GM19351 (cell line): ENCODE data around the gene AEBP2.
"Not testable (repeated sequence)": the region's sequence is repeated elsewhere in the genome, so short reads cannot be mapped to it uniquely, and the experiment has no call there.

Experiments used
- ATAC-seq: cut with Tn5 transposase; IDR thresholded peaks from one replicate; pipeline ENCODE4 v1.9.1; 2021; ENCODE audit warnings: mild to moderate bottlenecking, moderate library complexity; ENCODE audit not compliant: unreplicated experiment

Gene AEBP2

GRCh38 chr12:19421503-19422282, 17.6 kb upstream of the AEBP2 start:
- ATAC-seq, result no peak

- ATAC-seq, result no peak
Observed at GRCh38 chr12:19423166-19423930, 15.9 kb upstream of the AEBP2 start.

DNA sequence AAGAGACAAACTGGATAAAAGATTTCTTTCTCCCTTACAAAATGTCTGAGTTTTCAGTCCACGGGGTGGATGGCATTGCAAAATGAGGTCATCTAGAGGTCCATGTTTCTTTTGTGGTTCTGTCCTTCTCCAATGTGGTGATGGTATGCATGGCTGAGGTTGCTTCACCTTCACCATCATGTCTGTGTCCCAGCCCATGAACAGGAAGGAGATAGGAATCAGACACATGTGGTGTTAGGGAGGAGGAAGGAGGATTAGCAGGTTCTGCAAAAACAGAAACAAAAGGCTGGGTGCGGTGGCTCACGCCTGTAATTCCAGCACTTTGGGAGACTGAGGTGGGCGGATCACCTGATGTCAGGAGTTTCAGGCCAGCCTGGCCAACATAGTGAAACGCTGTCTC, 11.0 kb upstream of the AEBP2 start:
- ATAC-seq, result no peak

DNA sequence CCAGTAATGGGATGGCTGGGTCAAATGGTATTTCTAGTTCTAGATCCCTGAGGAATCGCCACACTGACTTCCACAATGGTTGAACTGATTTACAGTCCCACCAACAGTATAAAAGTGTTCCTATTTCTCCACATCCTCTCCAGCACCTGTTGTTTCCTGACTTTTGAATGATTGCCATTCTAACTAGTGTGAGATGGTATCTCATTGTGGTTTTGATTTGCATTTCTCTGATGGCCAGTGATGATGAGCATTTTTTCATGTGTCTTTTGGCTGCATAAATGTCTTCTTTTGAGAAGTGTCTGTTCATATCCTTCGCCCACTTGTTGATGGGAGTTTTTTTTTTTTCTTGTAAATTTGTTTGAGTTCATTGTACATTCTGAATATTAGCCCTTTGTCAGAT, 9.8 kb upstream of the AEBP2 start:
- not testable (repeated sequence) for ATAC-seq

DNA sequence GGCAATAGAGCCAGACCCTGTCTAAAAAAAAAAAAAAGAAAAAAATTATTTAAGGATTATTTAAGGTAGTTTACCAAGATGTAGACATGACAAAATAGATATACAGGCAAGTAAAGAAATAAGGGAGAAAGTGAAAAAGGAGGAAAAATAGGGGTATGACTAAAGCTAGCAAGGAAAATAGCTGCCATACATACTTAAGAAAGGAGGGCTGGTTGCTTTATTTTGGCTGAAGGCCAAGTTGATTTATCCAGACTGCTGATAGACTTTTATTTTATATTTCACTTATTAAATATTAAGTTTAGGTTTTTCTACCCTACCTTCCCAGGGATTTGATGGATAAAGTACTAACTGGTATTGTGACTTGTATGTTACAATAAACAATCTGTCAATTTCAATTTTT, 8.3 kb upstream of the AEBP2 start:
- no peak for ATAC-seq

DNA sequence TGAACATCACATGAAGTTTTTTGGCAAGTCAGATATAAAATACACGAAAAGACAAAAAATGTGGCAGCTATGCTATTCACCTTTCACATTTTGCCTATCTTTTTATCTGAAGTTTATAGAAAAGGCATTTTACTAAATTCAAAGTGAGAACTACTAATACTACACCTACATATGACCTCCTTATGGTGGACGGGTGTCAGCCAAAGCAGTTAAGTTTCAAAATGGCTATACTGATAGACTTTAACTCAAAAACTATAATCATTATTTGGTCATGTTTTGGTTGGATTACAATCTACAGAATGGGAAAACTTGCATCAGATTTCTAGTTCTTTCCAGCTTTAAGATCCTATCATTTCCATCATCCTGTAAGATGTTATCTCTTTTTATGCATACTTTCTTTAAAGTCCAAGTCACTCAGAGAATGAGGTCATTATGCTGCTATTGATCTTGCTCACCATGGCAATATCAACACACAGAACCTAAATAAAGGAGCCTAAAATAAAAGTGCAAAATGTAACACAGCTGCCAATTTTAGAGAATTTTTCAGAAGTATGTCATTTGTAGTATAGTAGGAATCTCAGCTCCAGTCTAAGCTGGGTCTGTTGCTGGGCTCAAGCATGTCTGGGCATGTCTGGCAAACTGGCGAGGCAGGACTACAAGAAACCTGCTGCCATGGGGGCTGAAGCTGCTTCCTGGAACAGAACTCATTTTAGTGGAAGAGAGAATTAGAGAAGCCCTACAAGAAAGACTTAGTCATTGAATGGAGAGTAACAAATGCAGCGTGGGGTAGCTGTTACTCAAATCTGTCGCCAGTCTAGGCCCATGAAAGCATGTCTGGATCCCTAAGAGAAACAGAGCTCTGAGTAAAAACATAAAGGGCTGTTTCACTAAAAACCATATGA, 7.6 kb upstream of the AEBP2 start:
- ATAC-seq, result peak; percentile 60

- ATAC-seq, result no peak
Observed at GRCh38 chr12:19432309-19433170, 6.8 kb upstream of the AEBP2 start.

GRCh38 chr12:19434538-19434937, 4.8 kb upstream of the AEBP2 start:
- peak; percentile 25 for ATAC-seq

GRCh38 chr12:19435831-19436497, 3.3 kb upstream of the AEBP2 start:
- ATAC-seq, result no peak

GRCh38 chr12:19436931-19437330, 2.4 kb upstream of the AEBP2 start:
- ATAC-seq, result no peak

DNA sequence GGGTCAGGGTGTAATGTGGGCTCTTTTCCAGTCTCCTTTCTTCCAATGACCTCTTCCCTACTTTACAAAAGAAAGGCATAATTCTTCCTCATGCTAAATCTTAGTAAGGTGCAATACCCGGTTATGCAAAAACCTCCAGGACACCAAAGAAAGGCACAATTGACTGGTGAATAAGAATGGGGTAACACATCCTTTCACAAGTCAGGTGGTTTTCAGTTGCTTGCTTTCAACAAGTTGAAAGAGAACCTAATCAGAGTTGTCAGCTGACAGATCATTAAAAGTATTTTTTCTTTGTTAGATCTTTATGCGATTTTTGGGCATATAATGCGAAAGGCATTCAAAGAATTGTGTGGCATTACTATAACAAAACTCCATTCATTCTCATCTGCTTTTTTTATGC, 1.3 kb upstream of the AEBP2 start:
- no peak for ATAC-seq

DNA sequence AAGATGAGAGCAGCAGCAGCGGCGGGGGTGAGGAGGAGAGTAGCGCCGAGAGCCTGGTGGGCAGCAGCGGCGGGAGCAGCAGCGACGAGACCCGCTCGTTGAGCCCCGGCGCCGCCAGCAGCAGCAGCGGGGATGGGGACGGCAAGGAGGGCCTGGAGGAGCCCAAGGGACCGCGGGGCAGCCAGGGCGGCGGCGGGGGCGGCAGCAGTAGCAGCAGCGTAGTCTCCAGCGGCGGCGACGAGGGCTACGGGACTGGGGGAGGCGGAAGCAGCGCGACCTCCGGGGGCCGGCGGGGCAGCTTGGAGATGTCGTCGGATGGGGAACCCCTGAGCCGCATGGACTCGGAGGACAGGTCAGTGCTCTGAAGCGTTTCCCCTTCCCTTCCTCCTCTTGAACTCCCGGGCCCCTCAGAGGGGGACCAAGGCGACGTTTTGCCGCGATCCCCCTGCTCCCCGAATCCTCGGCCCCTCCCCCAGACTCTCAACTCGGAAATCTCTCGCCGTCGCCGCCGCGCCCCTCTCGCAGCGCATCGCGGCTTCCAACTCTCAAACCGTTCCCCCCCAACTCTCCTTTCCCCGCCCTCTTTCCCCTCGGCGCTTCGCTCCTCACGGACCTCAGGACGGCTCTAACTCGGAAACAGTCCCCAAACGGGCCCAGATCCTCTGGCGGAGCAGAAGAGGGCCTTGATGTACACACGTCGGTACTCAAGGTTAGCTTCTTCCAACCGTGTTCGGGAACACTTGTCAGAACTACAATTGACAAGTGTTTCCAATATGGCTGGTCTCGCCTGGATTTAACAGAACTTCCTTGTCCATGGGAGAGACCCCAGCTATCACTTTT, 947 bp downstream of the AEBP2 start:
- peak; percentile 32 for ATAC-seq

GRCh38 chr12:19440916-19441315, 1.6 kb downstream of the AEBP2 start:
- ATAC-seq, result no peak

- ATAC-seq, result no peak
Observed at GRCh38 chr12:19443585-19443984, 4.3 kb downstream of the AEBP2 start.

DNA sequence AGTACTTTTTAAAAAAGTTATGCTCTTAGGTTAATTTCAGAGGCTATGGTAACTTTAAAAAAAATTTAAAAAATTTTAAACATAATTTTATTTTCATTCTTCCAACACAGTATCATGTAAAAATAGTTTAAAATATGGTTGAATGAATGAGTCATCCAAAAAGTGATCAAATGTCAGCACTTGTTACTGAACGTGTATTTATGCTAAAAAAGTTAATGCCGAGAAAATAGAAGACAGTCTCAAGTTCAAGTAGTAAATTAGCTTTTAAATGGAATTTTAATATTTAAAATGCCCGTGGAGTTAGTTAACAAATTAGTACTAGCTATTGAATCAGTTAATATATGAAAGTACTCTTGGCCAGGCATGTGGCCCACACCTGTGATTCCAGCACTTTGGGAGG, 4.8 kb downstream of the AEBP2 start:
- ATAC-seq, result no peak

GRCh38 chr12:19447386-19447785, 8.1 kb downstream of the AEBP2 start:
- ATAC-seq, result no peak

GRCh38 chr12:19449814-19450213, 10.5 kb downstream of the AEBP2 start:
- ATAC-seq, result no peak

DNA sequence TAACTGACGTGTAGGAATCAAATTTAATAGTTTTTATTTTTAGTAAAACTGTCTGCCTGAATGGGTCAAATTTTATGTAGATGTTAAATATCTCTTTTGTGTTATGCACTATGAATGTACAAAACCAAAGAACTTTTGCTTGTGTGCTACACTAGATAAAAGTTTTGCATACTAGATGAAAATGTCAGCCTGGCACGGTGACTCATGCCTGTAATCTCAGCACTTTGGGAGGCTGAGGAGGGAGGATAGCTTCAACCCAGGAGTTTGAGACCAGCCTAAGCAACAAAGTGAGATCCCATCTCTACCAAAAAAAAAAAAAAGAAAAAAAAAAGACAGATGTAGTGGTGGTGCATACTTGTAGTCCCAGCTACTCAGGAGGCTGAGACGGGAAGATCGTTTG, 11.1 kb downstream of the AEBP2 start:
- peak; percentile 40 for ATAC-seq

- no peak for ATAC-seq
Observed at GRCh38 chr12:19451196-19451595, 11.9 kb downstream of the AEBP2 start.
